Central memory CD8-positive, alpha-beta T cell (primary cell): ENCODE data around the gene PLK4.

Experiments
- ATAC-seq: fragments of 150-1000 bp; cut with Tn5 transposase; replicated peaks from 2 replicates; pipeline ENCODE4 v1.10.0; 2022; ENCODE audit warnings: mild to moderate bottlenecking, moderate FRiP score, moderate number of reproducible peaks; ENCODE audit not compliant: poor library complexity, severe bottlenecking; ENCODE audit errors: extremely low read depth
- DNase-seq, 2 donors: peaks; one replicate each; pipeline ENCODE4 v3.0.0; 2021; ENCODE audit warnings: low spot score in 2 of 2
- H3K27ac Mint-ChIP-seq: one replicate; pipeline ENCODE4 v1.8.0; 2022; ENCODE audit warnings: low read depth, mild to moderate bottlenecking, moderate library complexity, mixed read lengths
- H3K27me3 Mint-ChIP-seq: one replicate; pipeline ENCODE4 v1.8.0; 2022; ENCODE audit warnings: mixed read lengths
- H3K36me3 Mint-ChIP-seq: one replicate; pipeline ENCODE4 v1.8.0; 2022; ENCODE audit warnings: mild to moderate bottlenecking, moderate library complexity, mixed read lengths; ENCODE audit not compliant: insufficient read depth
- H3K4me1 Mint-ChIP-seq: one replicate; pipeline ENCODE4 v1.8.0; 2022; ENCODE audit warnings: mixed read lengths
- H3K4me3 Mint-ChIP-seq: one replicate; pipeline ENCODE4 v1.8.0; 2022; ENCODE audit warnings: mild to moderate bottlenecking, moderate library complexity, mixed read lengths
- H3K9me3 Mint-ChIP-seq: one replicate; pipeline ENCODE4 v1.8.0; 2022; ENCODE audit warnings: mixed read lengths

The PLK4 gene

DNA sequence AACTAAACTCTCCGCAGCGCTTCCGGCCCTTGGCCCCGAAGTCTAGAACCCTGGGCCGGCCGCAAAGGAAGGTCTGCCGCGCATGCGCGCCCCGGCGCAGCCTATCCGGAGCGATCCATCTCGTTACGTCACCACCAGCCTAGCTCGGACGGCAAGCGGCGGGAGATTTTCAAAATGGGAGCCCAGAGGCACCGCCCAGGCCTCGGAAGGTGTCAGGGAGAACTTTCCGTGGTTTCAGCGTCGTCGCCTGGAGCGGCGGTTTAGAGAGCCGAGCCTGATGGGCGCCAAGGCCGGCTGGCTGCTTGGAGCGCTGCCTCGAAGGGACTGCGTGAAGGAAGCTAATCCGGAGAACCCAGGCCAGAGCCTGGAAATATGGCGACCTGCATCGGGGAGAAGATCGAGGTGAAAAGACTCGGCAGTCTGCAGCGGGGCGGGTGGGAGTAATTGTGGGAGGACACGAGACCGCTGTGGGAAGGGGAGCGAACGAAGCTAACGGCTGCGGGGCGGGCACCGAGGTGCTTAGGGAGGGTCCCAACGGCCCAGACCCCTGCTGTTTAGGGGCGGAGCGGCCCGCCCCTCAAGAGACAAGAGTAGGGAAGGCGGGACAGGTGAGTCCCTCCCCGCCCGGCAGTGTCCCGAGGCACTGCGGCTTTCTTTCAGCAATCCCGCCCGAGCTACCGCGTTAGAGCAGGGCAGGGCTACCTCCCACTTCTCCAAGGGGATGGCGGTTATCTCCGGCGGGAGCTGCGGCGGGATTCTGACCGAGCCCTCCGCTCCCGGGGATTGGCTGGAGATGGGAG, at the start of gene PLK4:
PLK4 (plus strand) TSS at position 131 of the 800 bp plus-strand sequence; CDS start at position 373, 242 bp downstream.
- peaks cover 24% of the 10 kb centered on the region for H3K4me1 Mint-ChIP-seq
- H3K9me3 Mint-ChIP-seq = no peaks in the 10 kb centered on the region

DNA sequence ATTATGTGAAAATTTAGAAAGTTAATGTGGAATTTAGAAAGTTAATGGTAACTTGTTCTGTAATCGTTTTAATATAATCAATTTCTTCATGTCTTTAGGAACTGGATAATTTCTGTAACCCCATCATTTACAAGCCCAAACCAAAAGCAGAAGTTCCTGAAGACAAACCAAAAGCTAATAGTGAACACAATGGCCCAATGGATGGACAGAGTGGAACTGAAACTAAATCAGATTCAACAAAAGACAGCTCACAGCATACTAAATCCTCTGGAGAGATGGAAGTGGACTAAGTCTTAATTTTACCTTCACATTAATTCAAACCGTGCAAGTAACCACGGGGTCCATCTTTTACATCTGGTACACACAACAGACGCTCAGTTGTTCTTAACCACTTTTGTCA, 48.1 kb upstream of the PLK4 start:
- Mint-ChIP-seq H3K27ac (no peak overlapping the region), H3K27me3 (no peaks in the 10 kb centered on the region), H3K36me3 (no peaks in the 10 kb centered on the region), H3K4me1 (no peaks in the 10 kb centered on the region), H3K4me3 (no peak overlapping the region), H3K9me3 (no peaks in the 10 kb centered on the region)
- no peak for ATAC-seq
- DNase-seq = no peak

More for the DNA sequence above, at the start of gene PLK4:
- DNase-seq (peak; percentile 89 to 94), ATAC-seq (peak; percentile 95)
- H3K4me3 Mint-ChIP-seq = peak within 1 kb of the TSS; percentile 100
- peaks cover 19% of the 10 kb centered on the region for H3K36me3 Mint-ChIP-seq
- H3K27ac Mint-ChIP-seq = peak within 1 kb of the TSS; percentile 99
- no peaks in the 10 kb centered on the region for H3K27me3 Mint-ChIP-seq

DNA sequence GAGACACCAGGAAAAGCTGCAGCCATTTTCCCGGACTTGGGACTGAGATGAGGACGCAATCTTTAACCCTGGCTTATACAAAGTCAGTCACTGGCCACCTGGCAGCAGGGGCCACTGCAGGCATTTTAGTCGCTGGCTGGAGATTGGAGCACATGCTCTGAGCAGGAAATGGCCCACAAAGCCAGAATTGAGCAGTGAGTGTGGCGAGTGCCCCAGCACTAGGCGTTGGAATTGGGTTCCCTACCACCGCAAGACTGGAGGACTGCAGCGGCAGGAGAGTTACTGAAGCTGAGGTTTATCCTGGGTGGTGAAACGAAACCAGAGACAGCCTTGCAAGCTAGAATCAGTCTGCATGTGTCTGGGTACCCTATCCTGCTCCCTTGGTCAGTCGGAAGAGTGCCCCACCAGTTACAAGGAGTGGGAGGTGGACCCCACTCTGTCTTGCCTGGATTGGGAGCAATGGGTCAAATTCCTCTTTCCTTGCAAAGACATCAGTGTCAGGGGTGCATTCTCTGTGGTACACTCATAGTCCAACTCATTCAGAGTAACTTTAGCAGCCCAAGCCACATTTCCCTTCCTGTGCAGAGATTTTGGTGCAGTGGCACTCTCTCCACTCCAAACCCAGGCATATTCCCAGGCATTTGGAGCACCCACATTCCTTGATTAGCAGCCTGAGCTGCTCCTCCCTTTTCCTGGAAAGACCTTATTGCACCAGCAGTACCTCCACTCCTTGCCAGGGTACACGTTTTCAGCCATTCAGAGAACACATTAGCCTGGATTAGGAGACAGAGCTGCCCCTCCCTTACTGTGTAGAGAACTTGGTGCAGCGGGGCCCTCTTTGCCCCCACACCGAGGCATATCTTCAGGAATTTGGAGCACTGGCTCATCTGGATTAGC, 36.7 kb upstream of the PLK4 start:
- no peaks in the 10 kb centered on the region for H3K27me3 Mint-ChIP-seq
- H3K9me3 Mint-ChIP-seq = peaks cover 25% of the 10 kb centered on the region
- no peak for DNase-seq
- H3K27ac Mint-ChIP-seq = no peak overlapping the region
- H3K4me1 Mint-ChIP-seq = no peaks in the 10 kb centered on the region
- H3K36me3 Mint-ChIP-seq = no peaks in the 10 kb centered on the region
- no peak overlapping the region for H3K4me3 Mint-ChIP-seq
- ATAC-seq = no peak

DNA sequence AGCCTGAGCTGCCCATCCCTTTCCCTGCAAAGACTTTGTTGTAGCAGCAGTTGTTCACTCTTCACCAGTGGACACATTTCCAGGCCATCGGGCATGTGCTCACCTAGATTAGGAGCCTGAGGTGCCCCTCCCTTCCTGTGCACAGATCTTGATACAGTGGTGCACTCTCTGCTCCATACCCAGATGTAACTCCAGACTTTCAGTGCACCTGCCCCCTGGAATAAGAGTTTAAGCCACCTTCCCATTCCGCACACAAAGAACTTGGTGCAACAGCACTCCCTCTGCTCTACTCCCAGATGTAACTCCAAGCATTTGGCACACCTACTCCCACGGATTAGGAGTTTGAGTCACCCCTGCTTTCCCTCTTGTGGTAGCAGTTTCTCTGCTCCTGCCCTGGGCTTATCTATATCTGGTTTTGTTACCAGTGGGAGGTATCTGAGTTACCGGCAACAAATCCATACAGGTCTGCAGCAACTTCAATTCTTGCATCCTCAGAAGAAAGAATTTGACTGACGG, 36.0 kb upstream of the PLK4 start:
- Mint-ChIP-seq H3K4me1 (no peaks in the 10 kb centered on the region), H3K36me3 (no peaks in the 10 kb centered on the region), H3K27me3 (no peaks in the 10 kb centered on the region), H3K9me3 (peaks cover 31% of the 10 kb centered on the region), H3K4me3 (no peak overlapping the region), H3K27ac (no peak overlapping the region)
- DNase-seq (no peak), ATAC-seq (no peak)

DNA sequence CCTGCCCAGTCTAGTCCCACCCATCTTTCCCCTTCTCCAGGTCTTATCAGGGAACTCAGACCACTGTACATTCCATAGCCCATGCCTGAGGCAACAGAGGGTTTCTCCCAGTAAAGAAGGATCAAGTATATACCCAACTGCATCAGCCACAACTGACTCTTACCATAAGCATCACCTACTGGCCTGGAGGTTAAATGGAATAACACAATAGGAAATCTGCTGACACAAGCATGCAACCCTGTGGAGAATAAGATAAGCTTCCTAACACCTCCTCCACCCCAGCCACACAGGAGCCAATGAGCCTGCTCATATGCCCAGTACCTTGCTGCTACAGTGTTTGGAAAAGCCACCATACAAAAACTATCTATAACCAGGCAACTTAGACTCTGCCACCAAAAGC, 34.6 kb upstream of the PLK4 start:
- no peak overlapping the region for H3K4me3 Mint-ChIP-seq
- no peak overlapping the region for H3K27ac Mint-ChIP-seq
- no peaks in the 10 kb centered on the region for H3K36me3 Mint-ChIP-seq
- DNase-seq = no peak
- peaks cover 41% of the 10 kb centered on the region for H3K9me3 Mint-ChIP-seq
- no peaks in the 10 kb centered on the region for H3K4me1 Mint-ChIP-seq
- H3K27me3 Mint-ChIP-seq = no peaks in the 10 kb centered on the region
- no peak for ATAC-seq

DNA sequence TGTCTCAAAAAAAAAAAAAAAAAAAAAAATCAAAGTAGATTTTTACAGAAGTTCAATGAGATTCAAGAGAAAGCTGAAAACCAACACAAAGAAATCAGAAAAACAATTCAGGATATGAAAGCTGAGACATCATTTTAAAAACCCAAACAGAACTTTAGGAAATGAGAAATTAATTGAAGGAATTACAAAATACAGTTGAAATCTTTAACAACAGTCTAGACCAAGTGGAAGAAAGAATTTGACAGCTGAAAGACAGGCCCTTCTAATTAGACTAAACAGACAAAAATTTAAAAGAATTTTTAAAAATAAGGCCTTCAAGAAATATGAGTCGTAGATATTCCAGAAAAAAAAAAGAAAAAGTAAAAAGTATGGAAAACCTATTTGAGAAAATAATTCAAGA, 33.9 kb upstream of the PLK4 start:
- Mint-ChIP-seq H3K27ac (no peak overlapping the region), H3K4me3 (no peak overlapping the region), H3K27me3 (no peaks in the 10 kb centered on the region), H3K9me3 (peaks cover 41% of the 10 kb centered on the region), H3K4me1 (no peaks in the 10 kb centered on the region), H3K36me3 (no peaks in the 10 kb centered on the region)
- ATAC-seq (no peak), DNase-seq (no peak)

DNA sequence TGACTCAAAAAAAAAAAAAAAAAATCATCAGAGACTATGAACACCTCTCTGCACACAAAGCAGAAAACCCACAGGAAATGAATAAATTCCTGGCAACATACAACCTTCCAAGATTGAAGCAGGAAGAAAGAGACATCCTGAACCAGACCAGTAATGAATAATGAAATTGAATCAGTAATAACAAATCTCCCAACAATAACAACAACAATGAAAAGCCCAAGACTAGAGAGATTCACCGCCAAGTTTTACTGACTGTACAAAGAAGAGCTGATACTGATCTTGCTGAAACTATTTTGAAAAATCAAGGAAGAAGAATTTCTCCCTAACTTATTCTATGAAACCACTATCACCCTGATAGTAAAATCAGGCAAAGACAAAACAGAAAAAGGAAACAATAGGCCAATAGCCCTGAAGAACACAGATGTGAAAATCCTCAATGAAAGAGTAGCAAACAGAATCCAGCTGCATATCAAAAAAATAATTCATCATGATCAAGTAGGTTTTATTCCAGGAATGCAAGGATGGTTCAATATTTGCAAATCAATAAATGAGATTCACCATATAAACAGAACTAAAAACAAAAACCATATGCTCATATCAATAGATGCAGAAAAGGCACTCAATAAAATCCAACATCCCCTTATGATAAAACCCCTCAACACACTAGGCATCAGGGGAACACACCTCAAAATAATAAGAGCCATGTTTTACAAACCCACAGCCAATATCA, 31.0 kb upstream of the PLK4 start:
- Mint-ChIP-seq H3K9me3 (peaks cover 52% of the 10 kb centered on the region), H3K4me1 (no peaks in the 10 kb centered on the region), H3K27ac (no peak overlapping the region), H3K36me3 (no peaks in the 10 kb centered on the region), H3K27me3 (no peaks in the 10 kb centered on the region), H3K4me3 (no peak overlapping the region)
- DNase-seq (no peak), ATAC-seq (no peak)

DNA sequence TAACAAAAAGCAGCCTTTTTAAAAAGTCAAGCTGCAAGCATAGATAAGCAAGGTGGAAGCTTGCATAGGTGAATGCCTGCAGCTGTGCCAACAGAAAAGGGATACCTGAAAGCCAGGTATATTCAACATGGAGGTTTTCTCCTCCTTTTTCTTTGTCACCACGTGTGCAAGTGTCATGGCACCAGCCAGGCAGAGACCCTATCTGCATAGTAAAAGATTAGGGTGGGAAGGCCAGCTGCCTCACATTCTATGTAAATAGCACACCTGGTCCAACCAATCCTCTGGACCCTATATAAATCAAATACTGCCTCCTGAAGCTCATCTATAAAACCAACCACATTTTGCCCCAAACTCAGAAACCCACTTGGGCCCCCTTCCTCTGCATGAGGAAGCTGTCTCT, 28.0 kb upstream of the PLK4 start:
- H3K27me3 Mint-ChIP-seq = no peaks in the 10 kb centered on the region
- H3K36me3 Mint-ChIP-seq = no peaks in the 10 kb centered on the region
- no peak overlapping the region for H3K4me3 Mint-ChIP-seq
- peaks cover 35% of the 10 kb centered on the region for H3K9me3 Mint-ChIP-seq
- DNase-seq (no peak), ATAC-seq (no peak)
- H3K4me1 Mint-ChIP-seq = peaks cover 5% of the 10 kb centered on the region
- no peak overlapping the region for H3K27ac Mint-ChIP-seq

DNA sequence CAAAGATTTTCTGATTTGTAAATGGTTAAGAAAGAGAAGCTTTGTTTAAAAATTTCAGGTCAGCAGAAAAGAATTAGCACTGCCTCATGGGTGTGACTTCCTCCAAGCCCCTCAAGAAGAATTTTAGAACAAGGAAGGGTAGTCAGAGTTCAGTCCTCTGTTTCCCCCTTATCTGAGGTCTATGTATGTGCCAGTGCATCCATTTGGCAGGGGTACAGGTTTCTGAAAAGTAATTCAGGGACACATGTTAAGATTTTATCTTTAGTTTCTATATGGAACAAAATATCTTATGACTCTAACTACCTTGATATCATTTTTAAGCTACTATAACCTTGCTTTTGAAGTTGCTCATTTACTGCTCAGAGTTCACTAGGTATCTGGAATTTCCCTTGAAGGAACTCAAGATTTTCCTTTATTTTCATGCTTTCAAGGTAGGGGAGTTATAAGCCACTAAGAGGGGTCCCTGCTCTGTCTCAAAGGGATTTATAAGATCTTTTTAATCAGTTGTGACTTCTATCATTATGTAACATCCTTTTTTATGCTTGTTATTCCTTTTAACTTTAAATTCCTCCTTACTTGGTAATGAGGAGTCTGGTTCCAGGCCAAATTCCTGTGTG, 24.4 kb upstream of the PLK4 start:
- no peak overlapping the region for H3K4me3 Mint-ChIP-seq
- H3K27ac Mint-ChIP-seq = no peak overlapping the region
- no peaks in the 10 kb centered on the region for H3K27me3 Mint-ChIP-seq
- H3K9me3 Mint-ChIP-seq = peaks cover 26% of the 10 kb centered on the region
- peaks cover 11% of the 10 kb centered on the region for H3K4me1 Mint-ChIP-seq
- no peaks in the 10 kb centered on the region for H3K36me3 Mint-ChIP-seq
- DNase-seq (no peak), ATAC-seq (no peak)

DNA sequence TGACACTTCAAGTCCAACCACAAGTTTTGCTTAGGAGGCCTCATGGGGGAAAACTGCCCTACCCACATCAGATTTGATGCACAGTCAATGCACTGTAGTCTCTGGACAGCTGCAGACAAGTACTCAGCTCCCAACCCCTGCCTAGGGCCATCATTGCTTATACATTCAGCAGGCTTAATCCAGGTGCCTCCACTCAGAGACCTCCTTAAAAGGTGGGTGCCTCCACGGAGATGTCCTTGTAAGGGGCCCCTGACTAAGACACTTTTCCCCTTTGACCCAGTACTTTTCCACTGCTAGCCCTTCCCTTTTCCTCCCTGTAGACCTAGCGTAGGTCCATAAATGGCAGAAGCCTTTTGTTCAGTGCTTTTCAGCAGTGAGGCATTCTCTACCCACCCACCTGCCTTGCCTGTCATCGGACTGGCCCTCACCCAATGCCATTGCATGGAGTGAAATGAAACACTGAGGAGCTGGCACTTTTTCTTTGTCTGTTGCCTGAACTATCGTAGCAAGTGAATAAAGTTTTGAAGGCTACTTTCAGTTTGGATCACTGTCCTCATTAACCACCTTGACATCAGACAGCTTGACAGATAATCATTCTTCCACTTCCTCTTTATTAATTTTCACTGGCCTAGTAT, 23.8 kb upstream of the PLK4 start:
- no peak for DNase-seq

DNA sequence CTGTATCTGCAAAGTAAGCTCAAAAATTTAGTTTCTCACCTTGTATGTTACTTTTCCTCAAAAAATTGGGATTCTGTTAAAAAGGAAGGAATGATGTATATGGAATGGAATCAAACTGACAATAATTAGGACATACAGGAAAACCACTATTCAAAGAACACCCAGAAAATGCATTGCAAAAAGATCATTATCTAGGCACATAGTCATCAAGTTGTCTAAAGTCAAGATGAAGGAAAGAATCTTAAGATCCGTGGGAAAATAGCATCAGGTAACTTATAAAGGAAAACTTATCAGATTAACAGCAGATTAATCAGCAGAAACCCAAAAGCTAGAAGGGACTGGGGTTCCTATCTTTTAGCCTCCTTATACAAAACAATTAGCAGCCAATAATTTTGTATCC, 23.1 kb upstream of the PLK4 start:
- Mint-ChIP-seq H3K4me1 (peaks cover 11% of the 10 kb centered on the region), H3K27ac (no peak overlapping the region), H3K27me3 (no peaks in the 10 kb centered on the region), H3K9me3 (peaks cover 26% of the 10 kb centered on the region), H3K36me3 (no peaks in the 10 kb centered on the region), H3K4me3 (no peak overlapping the region)
- DNase-seq (no peak), ATAC-seq (no peak)

More for the DNA sequence above, 23.8 kb upstream of the PLK4 start:
- Mint-ChIP-seq H3K36me3 (no peaks in the 10 kb centered on the region), H3K4me3 (no peak overlapping the region), H3K27me3 (no peaks in the 10 kb centered on the region), H3K4me1 (peaks cover 11% of the 10 kb centered on the region), H3K27ac (no peak overlapping the region), H3K9me3 (peaks cover 26% of the 10 kb centered on the region)
- ATAC-seq = no peak
